Coronary artery (tissue), 2 donors: Measurements from ENCODE around the gene DRP2.
"Not testable (repeated sequence)": the region's sequence is repeated elsewhere in the genome, so short reads cannot be mapped to it uniquely, and the experiment has no call there.

ENCODE experiments used
- DNase-seq: peaks from one replicate; pipeline ENCODE4 v3.0.0-alpha.2; 2017; ENCODE audit warnings: low spot score
- H3K27ac ChIP-seq, 2 donors: fragments of 200-600 bp; sonication (generic); one replicate each; pipeline ENCODE4 v1.5.1; 2016 to 2019
- H3K4me3 ChIP-seq: fragments of 200-600 bp; sonication (generic); 2 replicates; pipeline ENCODE4 v1.5.1; 2016; ENCODE audit warnings: mild to moderate bottlenecking, moderate library complexity
- TF ChIP-seq, protein P1 (sequence below): fragments of 200-600 bp; sonication (generic); IDR thresholded peaks from one replicate; pipeline ENCODE4 v1.5.1; 2019; ENCODE audit warnings: antibody characterized with exemption

DRP2 gene, protein sequence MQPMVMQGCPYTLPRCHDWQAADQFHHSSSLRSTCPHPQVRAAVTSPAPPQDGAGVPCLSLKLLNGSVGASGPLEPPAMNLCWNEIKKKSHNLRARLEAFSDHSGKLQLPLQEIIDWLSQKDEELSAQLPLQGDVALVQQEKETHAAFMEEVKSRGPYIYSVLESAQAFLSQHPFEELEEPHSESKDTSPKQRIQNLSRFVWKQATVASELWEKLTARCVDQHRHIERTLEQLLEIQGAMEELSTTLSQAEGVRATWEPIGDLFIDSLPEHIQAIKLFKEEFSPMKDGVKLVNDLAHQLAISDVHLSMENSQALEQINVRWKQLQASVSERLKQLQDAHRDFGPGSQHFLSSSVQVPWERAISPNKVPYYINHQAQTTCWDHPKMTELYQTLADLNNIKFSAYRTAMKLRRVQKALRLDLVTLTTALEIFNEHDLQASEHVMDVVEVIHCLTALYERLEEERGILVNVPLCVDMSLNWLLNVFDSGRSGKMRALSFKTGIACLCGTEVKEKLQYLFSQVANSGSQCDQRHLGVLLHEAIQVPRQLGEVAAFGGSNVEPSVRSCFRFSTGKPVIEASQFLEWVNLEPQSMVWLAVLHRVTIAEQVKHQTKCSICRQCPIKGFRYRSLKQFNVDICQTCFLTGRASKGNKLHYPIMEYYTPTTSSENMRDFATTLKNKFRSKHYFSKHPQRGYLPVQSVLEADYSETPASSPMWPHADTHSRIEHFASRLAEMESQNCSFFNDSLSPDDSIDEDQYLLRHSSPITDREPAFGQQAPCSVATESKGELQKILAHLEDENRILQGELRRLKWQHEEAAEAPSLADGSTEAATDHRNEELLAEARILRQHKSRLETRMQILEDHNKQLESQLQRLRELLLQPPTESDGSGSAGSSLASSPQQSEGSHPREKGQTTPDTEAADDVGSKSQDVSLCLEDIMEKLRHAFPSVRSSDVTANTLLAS

DNA sequence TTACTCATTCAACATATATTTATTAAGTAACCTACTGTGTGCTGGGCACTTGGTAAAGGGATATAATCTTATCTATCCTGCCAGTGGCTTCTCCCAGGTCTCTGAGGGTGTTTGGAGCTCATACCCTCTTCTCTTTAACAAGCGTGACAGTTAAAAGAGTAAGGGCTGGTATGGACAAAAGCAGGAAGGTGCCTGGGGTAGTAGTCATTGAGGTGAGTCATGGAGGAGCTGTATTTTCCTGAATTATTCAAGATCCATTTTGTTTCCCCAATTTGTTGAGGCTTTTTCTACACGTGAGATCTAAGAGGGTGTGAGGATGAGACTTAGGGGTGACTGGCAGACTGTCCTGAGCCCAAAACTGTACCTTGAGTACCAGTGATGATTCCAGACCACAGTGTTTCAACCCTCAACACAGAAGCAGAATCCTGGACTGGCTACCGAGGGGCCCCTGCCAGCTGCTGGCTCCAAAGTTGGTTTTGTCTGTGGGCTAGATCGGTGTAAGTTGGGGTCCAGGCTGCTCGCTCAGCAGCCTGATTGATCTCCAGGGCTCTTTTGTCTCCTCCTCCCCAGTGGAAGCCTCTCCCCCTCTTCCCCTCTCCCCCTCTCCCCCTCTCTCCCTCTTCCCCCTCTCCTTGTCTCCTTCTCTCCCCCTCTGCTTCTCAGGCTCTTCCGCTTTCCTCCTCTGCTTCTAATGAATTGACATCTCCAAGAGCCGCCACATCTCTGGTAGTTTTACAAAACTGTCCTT lies at the start of gene DRP2:
TSS of gene DRP2 (plus strand) at position 671 of the 748 bp plus-strand sequence. CDS start 11,862 bp downstream, outside the sequence.
- TF ChIP-seq, protein P1, sequence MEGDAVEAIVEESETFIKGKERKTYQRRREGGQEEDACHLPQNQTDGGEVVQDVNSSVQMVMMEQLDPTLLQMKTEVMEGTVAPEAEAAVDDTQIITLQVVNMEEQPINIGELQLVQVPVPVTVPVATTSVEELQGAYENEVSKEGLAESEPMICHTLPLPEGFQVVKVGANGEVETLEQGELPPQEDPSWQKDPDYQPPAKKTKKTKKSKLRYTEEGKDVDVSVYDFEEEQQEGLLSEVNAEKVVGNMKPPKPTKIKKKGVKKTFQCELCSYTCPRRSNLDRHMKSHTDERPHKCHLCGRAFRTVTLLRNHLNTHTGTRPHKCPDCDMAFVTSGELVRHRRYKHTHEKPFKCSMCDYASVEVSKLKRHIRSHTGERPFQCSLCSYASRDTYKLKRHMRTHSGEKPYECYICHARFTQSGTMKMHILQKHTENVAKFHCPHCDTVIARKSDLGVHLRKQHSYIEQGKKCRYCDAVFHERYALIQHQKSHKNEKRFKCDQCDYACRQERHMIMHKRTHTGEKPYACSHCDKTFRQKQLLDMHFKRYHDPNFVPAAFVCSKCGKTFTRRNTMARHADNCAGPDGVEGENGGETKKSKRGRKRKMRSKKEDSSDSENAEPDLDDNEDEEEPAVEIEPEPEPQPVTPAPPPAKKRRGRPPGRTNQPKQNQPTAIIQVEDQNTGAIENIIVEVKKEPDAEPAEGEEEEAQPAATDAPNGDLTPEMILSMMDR, result no peak
- DNase-seq, result no peak
- Histone ChIP-seq H3K4me3 (peak within 1 kb of the TSS; percentile 28), H3K27ac (no peak within 1 kb of the TSS)

DNA sequence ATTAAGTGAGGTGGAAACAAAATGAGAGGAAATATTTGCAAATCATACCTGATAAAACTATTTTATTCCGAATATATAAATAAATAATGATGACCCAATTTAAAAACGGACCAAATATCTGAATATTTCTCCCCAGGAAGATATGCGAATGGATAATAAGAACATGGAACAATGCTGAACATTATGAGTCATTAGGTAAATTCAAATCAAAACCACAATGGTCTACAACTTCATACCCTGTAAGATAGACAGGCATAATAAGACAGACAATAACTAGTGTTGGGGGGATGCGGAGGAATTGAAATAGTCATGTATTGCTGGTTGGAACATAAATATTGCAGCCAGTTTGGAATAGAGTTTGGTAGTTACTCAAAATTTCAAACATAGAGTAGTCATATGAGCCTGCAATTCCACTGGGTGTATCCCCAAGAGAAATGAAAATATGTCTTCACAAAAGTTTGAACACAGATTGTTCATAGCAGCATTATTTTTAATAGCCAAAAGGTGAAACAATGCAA lies 47.6 kb upstream of the DRP2 start:
- Histone ChIP-seq H3K4me3 (no peak overlapping the region), H3K27ac (no peak overlapping the region)
- TF ChIP-seq, protein P1, result no peak
- no peak for DNase-seq

DNA sequence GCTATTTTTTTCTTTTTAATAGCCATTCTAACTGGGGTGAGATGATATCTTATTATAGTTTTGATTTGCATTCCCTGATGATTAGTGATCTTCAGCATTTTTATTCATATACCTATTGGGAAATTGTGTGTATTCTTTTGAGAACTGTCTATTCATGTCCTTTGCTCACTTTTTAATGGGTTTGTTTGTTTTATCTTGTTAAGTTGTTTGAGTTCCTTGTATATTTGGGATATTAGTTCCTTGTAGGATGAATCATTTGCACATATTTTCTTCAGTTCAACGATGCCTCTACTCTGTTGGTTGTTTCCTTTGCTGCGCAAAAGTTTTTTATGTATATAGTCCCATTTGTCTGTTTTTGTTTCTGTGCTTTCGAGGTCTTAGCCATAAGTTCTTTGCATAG lies 43.1 kb upstream of the DRP2 start:
- no peak for DNase-seq
- H3K4me3 ChIP-seq, result no peak overlapping the region
- TF ChIP-seq, protein P1, result no peak
- H3K27ac ChIP-seq, result no peak overlapping the region

DNA sequence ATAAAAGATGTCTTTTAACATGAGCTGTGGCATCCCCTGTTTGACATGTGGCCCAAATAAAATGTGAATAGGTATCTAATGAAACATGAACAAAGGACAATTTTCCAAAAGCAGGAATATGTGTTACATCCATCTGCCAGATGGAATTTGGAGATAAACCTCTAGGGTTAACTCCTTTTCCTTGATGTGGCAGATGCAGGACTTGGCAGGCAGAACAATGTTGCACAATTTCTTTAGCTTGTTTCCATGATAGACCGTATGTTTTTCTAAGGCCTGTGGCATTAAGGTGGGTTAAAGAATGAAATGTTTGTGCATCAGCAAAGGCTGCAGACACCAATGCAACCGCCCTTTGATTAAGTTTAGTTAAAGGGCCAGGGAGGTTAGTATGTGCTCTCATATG lies 34.7 kb upstream of the DRP2 start:
- not testable (repeated sequence) for DNase-seq, H3K4me3 ChIP-seq, H3K27ac ChIP-seq

DNA sequence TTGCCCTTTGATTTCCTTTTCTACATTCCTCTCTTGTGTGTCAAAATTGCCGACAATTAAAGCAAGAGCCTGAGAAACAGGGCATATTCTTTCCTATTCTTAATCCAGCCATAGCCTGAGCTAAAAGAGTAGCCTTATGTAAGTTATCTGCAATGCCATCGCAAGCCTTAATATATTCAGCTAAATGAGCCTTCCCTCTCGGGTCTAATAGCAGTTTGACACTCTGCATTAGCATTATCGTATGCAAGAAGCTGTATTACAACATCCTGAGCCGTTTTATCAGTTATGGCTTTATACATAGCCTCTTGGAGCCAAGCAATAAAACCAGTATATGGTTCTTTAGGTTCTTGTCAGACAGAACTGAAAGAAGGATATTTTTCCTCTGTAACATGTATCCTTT lies 31.6 kb upstream of the DRP2 start:
- not testable (repeated sequence) for H3K4me3 ChIP-seq, H3K27ac ChIP-seq, DNase-seq

DNA sequence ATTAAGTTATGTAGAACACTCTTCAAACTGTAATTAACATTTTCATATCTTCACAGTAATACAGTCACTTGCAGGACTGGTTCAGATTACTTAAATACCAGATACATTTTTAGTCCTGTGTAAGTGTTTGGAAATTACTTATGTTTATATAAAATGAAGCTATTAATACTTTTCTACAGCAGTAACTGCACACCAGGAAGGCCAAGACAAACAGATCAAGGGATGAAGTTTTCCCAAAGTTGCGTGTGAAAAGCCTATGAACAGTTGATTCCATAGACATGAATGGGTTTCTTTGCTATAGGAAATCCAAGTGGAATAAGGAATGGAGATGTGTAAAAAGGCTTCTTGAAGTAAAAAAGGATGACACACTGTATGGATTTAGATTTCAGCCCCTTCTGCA lies 28.9 kb upstream of the DRP2 start:
- DNase-seq, result no peak
- peak overlapping the region; percentile 38 for H3K4me3 ChIP-seq
- TF ChIP-seq, protein P1, result no peak
- peak overlapping the region in 1 of 2 donors; percentile 22 for H3K27ac ChIP-seq

DNA sequence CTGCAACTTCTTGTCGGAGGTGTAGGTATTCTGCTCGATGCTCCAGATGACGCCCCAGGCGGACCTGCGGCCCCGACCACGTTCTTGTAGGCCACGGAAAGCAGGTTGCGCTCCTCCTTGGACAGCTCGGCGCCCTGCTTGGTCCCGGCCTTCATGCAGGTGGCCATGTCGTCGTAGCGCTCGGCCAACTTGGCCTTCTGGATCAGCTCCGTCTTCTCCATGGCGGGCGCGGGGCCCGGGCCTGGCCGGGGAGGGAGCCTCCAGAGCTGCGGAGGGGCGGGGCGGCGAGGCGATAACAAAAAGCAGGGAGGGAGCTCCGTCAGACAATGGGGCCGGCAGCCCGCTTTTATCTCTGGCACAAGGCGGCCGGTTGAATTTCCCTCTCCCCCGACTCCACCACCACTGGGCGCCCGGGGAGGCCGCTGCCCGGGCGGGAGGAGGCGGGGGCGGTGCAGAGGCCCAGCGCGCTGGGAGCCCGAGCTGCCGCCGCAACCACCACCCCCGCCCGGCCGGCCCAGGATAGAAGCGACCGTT lies 28.3 kb upstream of the DRP2 start:
- no peak for DNase-seq
- peak overlapping the region; percentile 22 to 69 for H3K27ac ChIP-seq
- peak overlapping the region; percentile 38 for H3K4me3 ChIP-seq
- TF ChIP-seq, protein P1, result no peak
